Measurements from ENCODE around the gene CREM.
"Not testable (repeated sequence)": the region's sequence is repeated elsewhere in the genome, so short reads cannot be mapped to it uniquely, and the experiment has no call there.

CREM gene

DNA sequence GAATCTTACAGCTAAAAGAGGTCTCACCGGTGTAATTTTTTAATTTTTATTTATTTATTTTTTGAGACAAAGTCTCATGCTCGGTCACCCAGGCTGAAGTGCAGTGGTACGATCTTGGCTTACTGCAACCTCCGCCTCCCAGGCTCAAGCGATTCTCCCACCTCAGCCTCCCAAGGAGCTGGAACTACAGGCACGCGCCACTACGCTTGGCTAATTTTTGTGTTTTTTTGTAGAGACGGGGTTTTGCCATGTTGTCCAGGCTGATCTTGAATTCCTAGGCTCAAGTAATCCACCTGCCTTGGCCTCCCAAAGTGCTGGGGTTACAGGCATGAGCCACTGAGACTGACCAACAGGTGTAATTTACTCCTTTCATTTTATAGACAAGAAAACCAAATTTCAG is 90.3 kb downstream of the CREM start:
- not testable (repeated sequence) for FAIRE-seq; DNase-seq (ENCODE audit: insufficient read length, low spot score)

DNA sequence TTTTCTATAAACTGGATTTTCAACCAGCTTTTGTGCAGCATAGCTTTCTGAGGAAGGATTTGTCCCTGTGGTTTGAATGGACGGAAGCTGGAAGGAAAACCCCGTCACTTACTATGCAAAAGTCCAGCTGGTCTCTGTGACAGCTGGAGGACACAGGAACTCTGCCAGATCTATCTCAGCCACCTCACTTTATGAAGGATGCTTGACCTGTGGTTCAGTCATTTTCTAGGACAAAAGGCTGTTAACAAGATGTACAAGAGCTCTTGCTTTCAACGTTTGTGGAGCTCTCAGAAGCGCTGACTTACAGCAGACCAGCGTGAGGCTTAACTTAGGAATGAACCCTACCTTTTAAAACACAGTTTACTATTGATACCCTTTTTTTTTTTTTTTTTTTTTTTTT is 90.8 kb downstream of the CREM start:
- DNase-seq (ENCODE audit: insufficient read length, low spot score) (no peak), FAIRE-seq (no peak)

- DNase-seq (ENCODE audit: insufficient read length, low spot score), result peak; percentile 87
- peak; percentile 98 for FAIRE-seq
Measured at GRCh38 chr10:35218339-35218955, 91.8 kb downstream of the CREM start.

- FAIRE-seq, result no peak
Measured at GRCh38 chr10:35219292-35219691, 92.6 kb downstream of the CREM start.

DNA sequence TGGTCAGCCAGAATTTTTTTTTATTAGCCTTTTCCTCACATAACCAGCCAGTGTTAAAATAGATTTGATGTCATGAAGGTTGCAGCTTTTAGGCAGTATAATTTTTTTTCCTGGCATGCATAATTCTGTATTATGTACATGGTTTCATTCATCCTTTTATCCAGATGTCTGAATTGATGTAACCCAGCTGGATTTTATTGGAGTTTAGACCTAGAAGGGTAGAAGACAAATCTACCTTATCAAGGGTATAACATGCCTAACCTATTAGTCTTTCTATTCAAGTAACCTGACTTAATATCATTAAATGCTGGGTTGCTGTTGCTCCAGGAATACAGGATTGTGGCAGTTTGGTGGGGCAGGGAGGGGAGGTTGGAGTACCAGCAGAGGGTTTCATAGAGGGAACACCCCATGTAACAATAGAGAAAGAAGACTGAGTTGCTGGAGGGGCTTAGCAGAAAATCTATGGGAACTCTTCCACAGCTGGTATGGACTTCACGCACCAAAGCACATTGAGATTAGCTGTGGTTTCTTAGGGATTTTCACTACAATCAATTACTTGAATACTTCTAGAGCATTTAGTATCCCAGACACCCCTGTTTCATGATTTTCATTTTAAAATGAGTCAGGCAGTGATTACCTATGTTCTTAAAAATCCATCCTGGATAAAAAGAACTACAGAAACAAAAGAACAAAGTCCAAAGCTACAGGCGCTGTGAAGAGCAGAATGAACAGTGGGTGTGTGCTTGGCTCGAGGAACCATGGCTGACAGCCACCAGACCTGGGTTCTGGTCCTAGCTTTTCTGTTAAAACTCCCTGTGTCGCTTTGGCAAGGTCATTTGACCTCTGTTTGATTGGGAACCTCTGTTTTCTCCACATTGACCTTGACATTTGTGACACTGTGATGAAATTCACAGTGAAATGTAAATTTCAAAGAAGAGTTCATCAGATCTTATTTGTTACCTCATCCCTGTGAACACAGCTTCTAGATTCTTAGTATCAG is 93.5 kb downstream of the CREM start:
- FAIRE-seq (no peak), DNase-seq (ENCODE audit: insufficient read length, low spot score) (no peak)

More at GRCh38 chr10:35219292-35219691, 92.6 kb downstream of the CREM start:
- no peak for DNase-seq (ENCODE audit: insufficient read length, low spot score)

DNA sequence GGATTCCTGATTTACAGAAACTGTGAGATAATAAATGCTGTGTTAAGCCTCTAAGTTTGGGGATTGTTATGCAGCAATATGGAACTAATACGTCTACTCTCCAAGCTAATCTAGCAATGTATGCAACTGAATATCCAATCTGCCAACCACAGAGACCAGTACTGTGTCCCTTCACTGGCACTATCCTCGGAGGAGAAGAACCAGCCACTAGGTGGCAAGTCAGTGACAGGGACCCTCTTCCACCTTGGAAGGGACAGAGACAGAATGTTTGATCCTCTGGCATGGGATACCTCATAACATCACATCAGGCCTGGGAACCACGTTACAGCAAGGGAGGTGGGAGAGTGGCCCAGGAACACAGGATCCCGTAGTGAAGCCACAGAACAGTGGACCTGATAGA is 96.4 kb downstream of the CREM start:
- DNase-seq (ENCODE audit: insufficient read length, low spot score) (no peak), FAIRE-seq (peak; percentile 86)

GRCh38 chr10:35224045-35224740 is 97.5 kb downstream of the CREM start:
- DNase-seq (ENCODE audit: insufficient read length, low spot score) (no peak), FAIRE-seq (no peak)

DNA sequence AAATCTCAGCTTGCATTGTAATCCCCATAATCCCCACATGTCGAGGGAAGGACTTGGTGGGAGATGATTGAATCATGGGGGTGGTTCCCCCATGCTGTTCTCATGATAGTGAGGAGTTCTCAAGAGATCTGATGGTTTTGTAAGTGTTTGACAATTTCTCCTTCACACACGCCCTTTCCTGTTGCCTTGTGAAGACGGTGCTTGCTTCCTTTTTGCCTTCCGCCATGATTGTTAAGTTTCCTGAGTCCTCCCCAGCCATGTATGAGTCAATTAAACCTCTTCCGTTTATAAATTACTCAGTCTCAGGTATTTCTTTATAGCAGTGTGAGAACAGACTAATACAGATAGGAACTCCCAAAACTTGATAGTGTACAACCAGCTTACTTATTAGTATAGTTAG is 98.6 kb downstream of the CREM start:
- FAIRE-seq (no peak), DNase-seq (ENCODE audit: insufficient read length, low spot score) (no peak)

GRCh38 chr10:35226507-35226906 is 99.9 kb downstream of the CREM start:
- DNase-seq (ENCODE audit: insufficient read length, low spot score) (no peak), FAIRE-seq (peak; percentile 46)

GRCh38 chr10:35228058-35228457 is 101.4 kb downstream of the CREM start:
- FAIRE-seq (no peak), DNase-seq (ENCODE audit: insufficient read length, low spot score) (no peak)

DNA sequence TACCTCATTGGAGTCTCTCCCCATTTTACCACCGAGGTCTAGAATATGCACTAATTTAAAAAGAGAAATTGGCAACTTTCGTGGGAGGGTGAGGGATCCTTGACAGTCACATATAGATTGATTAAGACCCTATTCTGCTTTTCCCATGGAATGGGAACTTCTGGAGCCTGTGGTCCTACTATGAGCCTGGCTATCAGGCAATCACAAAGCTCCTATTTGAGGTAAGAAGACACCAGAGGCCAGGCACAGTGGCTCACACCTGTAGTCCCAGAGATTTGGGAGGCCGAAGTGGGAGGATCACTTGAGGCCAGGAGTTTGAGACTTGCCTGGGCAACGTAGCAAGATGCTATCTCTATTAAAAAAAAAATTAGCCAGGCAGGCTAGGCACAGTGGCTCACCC is 105.0 kb downstream of the CREM start:
- no peak for FAIRE-seq
- DNase-seq (ENCODE audit: insufficient read length, low spot score), result no peak

GRCh38 chr10:35232527-35232926 is 105.9 kb downstream of the CREM start:
- DNase-seq (ENCODE audit: insufficient read length, low spot score) (no peak), FAIRE-seq (peak; percentile 28)

GRCh38 chr10:35234073-35234472 is 107.4 kb downstream of the CREM start:
- DNase-seq (ENCODE audit: insufficient read length, low spot score) (no peak), FAIRE-seq (no peak)

GRCh38 chr10:35236739-35237138 is 110.1 kb downstream of the CREM start:
- DNase-seq (ENCODE audit: insufficient read length, low spot score), result peak; percentile 63

DNA sequence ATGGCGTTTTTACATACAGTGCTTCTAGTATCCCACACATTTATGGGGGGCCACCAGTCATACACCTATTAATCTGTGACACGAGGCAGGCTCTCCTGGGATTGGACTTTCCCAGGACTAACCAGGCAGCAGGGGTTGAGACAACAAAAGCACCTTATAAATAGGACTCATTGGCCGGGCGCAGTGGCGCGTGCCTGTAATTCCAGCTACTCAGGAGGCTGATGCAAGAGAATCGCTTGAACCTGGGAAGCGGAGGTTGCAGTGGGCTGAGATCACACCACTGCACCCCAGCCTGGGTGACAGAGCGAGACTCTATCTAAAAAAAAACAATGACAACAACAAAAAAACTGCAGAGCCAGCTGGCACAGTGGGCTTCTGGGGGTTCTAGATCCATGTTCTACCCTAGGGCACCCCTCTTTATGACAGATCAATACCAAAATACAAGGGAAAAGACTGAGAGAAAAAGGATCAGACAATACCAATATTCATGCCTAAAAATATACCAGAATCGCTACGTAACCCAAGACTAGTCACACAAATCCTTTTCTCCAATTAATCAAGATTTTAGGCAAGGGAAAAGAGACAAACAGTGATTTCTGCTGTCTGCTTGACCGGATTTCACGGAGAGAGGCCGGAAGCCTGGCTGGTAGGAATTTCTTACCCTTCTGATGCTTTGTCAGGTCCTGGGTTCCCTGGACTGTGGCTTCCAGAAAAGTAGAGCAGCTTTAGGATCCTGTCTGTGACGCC is 111.3 kb downstream of the CREM start:
- FAIRE-seq (no peak), DNase-seq (ENCODE audit: insufficient read length, low spot score) (no peak)

More at GRCh38 chr10:35236739-35237138, 110.1 kb downstream of the CREM start:
- no peak for FAIRE-seq

DNA sequence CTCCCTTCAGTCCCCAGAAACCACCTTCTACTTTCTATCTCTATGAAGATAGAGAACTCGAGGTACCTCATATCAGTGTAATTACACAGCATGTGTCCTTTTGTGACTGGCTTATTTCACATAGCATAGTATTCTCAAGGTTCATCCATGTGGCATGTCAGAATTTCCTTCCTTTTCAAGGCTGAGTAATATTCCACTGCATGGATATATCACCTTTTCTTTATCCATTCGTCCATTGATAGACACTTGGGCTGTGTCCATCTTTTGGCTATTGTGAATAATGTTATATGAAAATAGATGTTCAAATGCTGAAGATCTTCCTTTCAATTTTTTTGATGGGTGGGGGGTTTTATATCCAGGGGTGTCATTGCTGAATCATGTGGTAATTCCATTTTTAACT is 117.9 kb downstream of the CREM start:
- FAIRE-seq, result peak; percentile 63
- DNase-seq (ENCODE audit: insufficient read length, low spot score), result no peak

GRCh38 chr10:35246770-35247343 is 120.2 kb downstream of the CREM start:
- no peak for DNase-seq (ENCODE audit: insufficient read length, low spot score)
- FAIRE-seq, result no peak

- peak; percentile 26 for FAIRE-seq
Measured at GRCh38 chr10:35251373-35252100, 124.9 kb downstream of the CREM start.

More at GRCh38 chr10:35251373-35252100, 124.9 kb downstream of the CREM start:
- DNase-seq (ENCODE audit: insufficient read length, low spot score), result no peak
